ENCODE measurements around the gene RAMP1.

Gene RAMP1

GRCh38 chr2:237932731-237933131 lies 73.3 kb downstream of the RAMP1 start:
- H4K5ac ChIP-seq (ENCODE audit: low read length): no peak overlapping the region
- H3K9ac ChIP-seq (ENCODE audit: low read length): no peak overlapping the region
- no peak overlapping the region for H2BK120ac ChIP-seq (ENCODE audit: low read depth, low read length)
- WGBS (ENCODE audit: extremely low coverage, insufficient coverage, low lambda C conversion rate): no CpG with 5 or more reads among the region's 3 CpGs
- H3K79me2 ChIP-seq (ENCODE audit: control insufficient read depth, insufficient read depth, low read length): no peaks in the 10 kb centered on the region
- H2BK5ac ChIP-seq (ENCODE audit: low read length): no peak overlapping the region
- H3K23ac ChIP-seq (ENCODE audit: low read length): no peak overlapping the region
- no peak overlapping the region for H3K4ac ChIP-seq (ENCODE audit: low read depth, low read length)
- H3K4me2 ChIP-seq (ENCODE audit: low read length): no peak overlapping the region
- H3K36me3 ChIP-seq (ENCODE audit: control insufficient read depth, insufficient read depth, low read length): no peaks in the 10 kb centered on the region
- H2BK15ac ChIP-seq (replicated peaks; ENCODE audit: low read depth): no peak overlapping the region
- no peaks in the 10 kb centered on the region for H3K4me1 ChIP-seq (ENCODE audit: control insufficient read depth, low read depth, low read length)
- no peak overlapping the region for H3K18ac ChIP-seq (ENCODE audit: low read length)
- H4K8ac ChIP-seq (ENCODE audit: low read depth, low read length): no peak overlapping the region
- H2AK5ac ChIP-seq (ENCODE audit: low read length): no peak overlapping the region
- no peak overlapping the region for H3K27ac ChIP-seq (ENCODE audit: low read depth, low read length)
- no peaks in the 10 kb centered on the region for H3K79me1 ChIP-seq (ENCODE audit: low read length)
- H3K4me3 ChIP-seq (ENCODE audit: low read length): no peak overlapping the region
- DNase-seq: no peak
- H3K27me3 ChIP-seq (ENCODE audit: insufficient read depth, low read length, poor library complexity): no peaks in the 10 kb centered on the region
- H3K56ac ChIP-seq (ENCODE audit: low read length): no peak overlapping the region

- Histone ChIP-seq H3K23ac (ENCODE audit: low read length) (no peak overlapping the region), H4K5ac (ENCODE audit: low read length) (no peak overlapping the region), H3K9ac (ENCODE audit: low read length) (no peak overlapping the region), H3K27me3 (ENCODE audit: insufficient read depth, low read length, poor library complexity) (no peaks in the 10 kb centered on the region), H3K4ac (ENCODE audit: low read depth, low read length) (no peak overlapping the region), H3K18ac (ENCODE audit: low read length) (no peak overlapping the region), H3K4me3 (ENCODE audit: low read length) (no peak overlapping the region), H2BK15ac (replicated peaks; ENCODE audit: low read depth) (no peak overlapping the region), H3K36me3 (ENCODE audit: control insufficient read depth, insufficient read depth, low read length) (no peaks in the 10 kb centered on the region), H2BK120ac (ENCODE audit: low read depth, low read length) (no peak overlapping the region), H3K27ac (ENCODE audit: low read depth, low read length) (no peak overlapping the region), H2BK5ac (ENCODE audit: low read length) (no peak overlapping the region), H3K79me1 (ENCODE audit: low read length) (no peaks in the 10 kb centered on the region), H3K56ac (ENCODE audit: low read length) (no peak overlapping the region), H3K79me2 (ENCODE audit: control insufficient read depth, insufficient read depth, low read length) (no peaks in the 10 kb centered on the region), H4K8ac (ENCODE audit: low read depth, low read length) (no peak overlapping the region), H3K4me1 (ENCODE audit: control insufficient read depth, low read depth, low read length) (no peaks in the 10 kb centered on the region), H3K4me2 (ENCODE audit: low read length) (no peak overlapping the region), H2AK5ac (ENCODE audit: low read length) (no peak overlapping the region)
- DNase-seq: no peak
- WGBS (ENCODE audit: extremely low coverage, insufficient coverage, low lambda C conversion rate): no CpG with 5 or more reads among the region's 5 CpGs
These were observed 74.8 kb downstream of the RAMP1 start for GRCh38 chr2:237934186-237934585.

- no peak overlapping the region for H3K4ac ChIP-seq (ENCODE audit: low read depth, low read length)
These were observed 76.5 kb downstream of the RAMP1 start for GRCh38 chr2:237935740-237936452.

GRCh38 chr2:237939251-237939650 lies 79.8 kb downstream of the RAMP1 start:
- no peaks in the 10 kb centered on the region for H3K27me3 ChIP-seq (ENCODE audit: insufficient read depth, low read length, poor library complexity)
- H3K23ac ChIP-seq (ENCODE audit: low read length): no peak overlapping the region
- H2AK5ac ChIP-seq (ENCODE audit: low read length): no peak overlapping the region
- H3K36me3 ChIP-seq (ENCODE audit: control insufficient read depth, insufficient read depth, low read length): no peaks in the 10 kb centered on the region
- no peak for DNase-seq
- no peak overlapping the region for H3K9ac ChIP-seq (ENCODE audit: low read length)
- H4K8ac ChIP-seq (ENCODE audit: low read depth, low read length): no peak overlapping the region
- no peaks in the 10 kb centered on the region for H3K79me1 ChIP-seq (ENCODE audit: low read length)
- H3K4me2 ChIP-seq (ENCODE audit: low read length): no peak overlapping the region
- H2BK15ac ChIP-seq (replicated peaks; ENCODE audit: low read depth): no peak overlapping the region
- H3K79me2 ChIP-seq (ENCODE audit: control insufficient read depth, insufficient read depth, low read length): no peaks in the 10 kb centered on the region
- H3K18ac ChIP-seq (ENCODE audit: low read length): no peak overlapping the region
- H3K27ac ChIP-seq (ENCODE audit: low read depth, low read length): no peak overlapping the region
- H3K56ac ChIP-seq (ENCODE audit: low read length): no peak overlapping the region
- H3K4ac ChIP-seq (ENCODE audit: low read depth, low read length): no peak overlapping the region
- no peaks in the 10 kb centered on the region for H3K4me1 ChIP-seq (ENCODE audit: control insufficient read depth, low read depth, low read length)
- no peak overlapping the region for H3K4me3 ChIP-seq (ENCODE audit: low read length)
- no peak overlapping the region for H2BK120ac ChIP-seq (ENCODE audit: low read depth, low read length)
- no peak overlapping the region for H4K5ac ChIP-seq (ENCODE audit: low read length)
- no peak overlapping the region for H2BK5ac ChIP-seq (ENCODE audit: low read length)

More at GRCh38 chr2:237935740-237936452, 76.5 kb downstream of the RAMP1 start:
- H4K8ac ChIP-seq (ENCODE audit: low read depth, low read length): no peak overlapping the region
- no peaks in the 10 kb centered on the region for H3K79me2 ChIP-seq (ENCODE audit: control insufficient read depth, insufficient read depth, low read length)
- no peak overlapping the region for H3K4me3 ChIP-seq (ENCODE audit: low read length)
- no peak overlapping the region for H3K56ac ChIP-seq (ENCODE audit: low read length)
- no peak overlapping the region for H2BK15ac ChIP-seq (replicated peaks; ENCODE audit: low read depth)
- H2AK5ac ChIP-seq (ENCODE audit: low read length): no peak overlapping the region
- H2BK120ac ChIP-seq (ENCODE audit: low read depth, low read length): no peak overlapping the region
- H3K4me1 ChIP-seq (ENCODE audit: control insufficient read depth, low read depth, low read length): no peaks in the 10 kb centered on the region
- H4K5ac ChIP-seq (ENCODE audit: low read length): no peak overlapping the region
- no peaks in the 10 kb centered on the region for H3K36me3 ChIP-seq (ENCODE audit: control insufficient read depth, insufficient read depth, low read length)
- H3K27me3 ChIP-seq (ENCODE audit: insufficient read depth, low read length, poor library complexity): no peaks in the 10 kb centered on the region
- WGBS (ENCODE audit: extremely low coverage, insufficient coverage, low lambda C conversion rate): no CpG with 5 or more reads among the region's 11 CpGs
- H3K27ac ChIP-seq (ENCODE audit: low read depth, low read length): no peak overlapping the region
- no peak overlapping the region for H3K9ac ChIP-seq (ENCODE audit: low read length)
- H3K23ac ChIP-seq (ENCODE audit: low read length): no peak overlapping the region
- no peak overlapping the region for H3K4me2 ChIP-seq (ENCODE audit: low read length)
- no peak overlapping the region for H3K18ac ChIP-seq (ENCODE audit: low read length)
- peak; percentile 31 for DNase-seq
- H2BK5ac ChIP-seq (ENCODE audit: low read length): no peak overlapping the region
- H3K79me1 ChIP-seq (ENCODE audit: low read length): no peaks in the 10 kb centered on the region

GRCh38 chr2:237940828-237941227 lies 81.4 kb downstream of the RAMP1 start:
- Histone ChIP-seq H3K36me3 (ENCODE audit: control insufficient read depth, insufficient read depth, low read length) (no peaks in the 10 kb centered on the region), H3K18ac (ENCODE audit: low read length) (no peak overlapping the region), H2BK15ac (replicated peaks; ENCODE audit: low read depth) (no peak overlapping the region), H3K4me1 (ENCODE audit: control insufficient read depth, low read depth, low read length) (no peaks in the 10 kb centered on the region), H3K79me2 (ENCODE audit: control insufficient read depth, insufficient read depth, low read length) (no peaks in the 10 kb centered on the region), H3K4me2 (ENCODE audit: low read length) (no peak overlapping the region), H4K5ac (ENCODE audit: low read length) (no peak overlapping the region), H3K27me3 (ENCODE audit: insufficient read depth, low read length, poor library complexity) (no peaks in the 10 kb centered on the region), H4K8ac (ENCODE audit: low read depth, low read length) (no peak overlapping the region), H3K4ac (ENCODE audit: low read depth, low read length) (no peak overlapping the region), H2BK120ac (ENCODE audit: low read depth, low read length) (peak overlapping the region; percentile 40), H3K56ac (ENCODE audit: low read length) (no peak overlapping the region), H3K27ac (ENCODE audit: low read depth, low read length) (no peak overlapping the region), H3K9ac (ENCODE audit: low read length) (no peak overlapping the region), H3K79me1 (ENCODE audit: low read length) (no peaks in the 10 kb centered on the region), H2AK5ac (ENCODE audit: low read length) (no peak overlapping the region), H3K4me3 (ENCODE audit: low read length) (no peak overlapping the region), H2BK5ac (ENCODE audit: low read length) (no peak overlapping the region), H3K23ac (ENCODE audit: low read length) (no peak overlapping the region)
- DNase-seq: no peak

GRCh38 chr2:237941239-237941638 lies 81.8 kb downstream of the RAMP1 start:
- Histone ChIP-seq H3K4me1 (ENCODE audit: control insufficient read depth, low read depth, low read length) (no peaks in the 10 kb centered on the region), H2BK5ac (ENCODE audit: low read length) (no peak overlapping the region), H3K79me1 (ENCODE audit: low read length) (no peaks in the 10 kb centered on the region), H2BK120ac (ENCODE audit: low read depth, low read length) (no peak overlapping the region), H3K4ac (ENCODE audit: low read depth, low read length) (no peak overlapping the region), H3K18ac (ENCODE audit: low read length) (no peak overlapping the region), H2AK5ac (ENCODE audit: low read length) (no peak overlapping the region), H3K4me2 (ENCODE audit: low read length) (no peak overlapping the region), H3K79me2 (ENCODE audit: control insufficient read depth, insufficient read depth, low read length) (no peaks in the 10 kb centered on the region), H3K4me3 (ENCODE audit: low read length) (no peak overlapping the region), H3K27ac (ENCODE audit: low read depth, low read length) (no peak overlapping the region), H3K9ac (ENCODE audit: low read length) (no peak overlapping the region), H3K36me3 (ENCODE audit: control insufficient read depth, insufficient read depth, low read length) (no peaks in the 10 kb centered on the region), H3K56ac (ENCODE audit: low read length) (no peak overlapping the region), H4K5ac (ENCODE audit: low read length) (no peak overlapping the region), H4K8ac (ENCODE audit: low read depth, low read length) (no peak overlapping the region), H2BK15ac (replicated peaks; ENCODE audit: low read depth) (no peak overlapping the region), H3K27me3 (ENCODE audit: insufficient read depth, low read length, poor library complexity) (no peaks in the 10 kb centered on the region), H3K23ac (ENCODE audit: low read length) (no peak overlapping the region)
- no CpG with 5 or more reads among the region's 2 CpGs for whole genome bisulfite sequencing (ENCODE audit: extremely low coverage, insufficient coverage, low lambda C conversion rate)
- no peak for DNase-seq
